ENCODE measurements around the gene CCR6.
A peak's percentile ranks its signal among the peaks of the same experiment; 100 is the strongest.
"Not testable (repeated sequence)": the region's sequence is repeated elsewhere in the genome, so short reads cannot be mapped to it uniquely, and the experiment has no call there.

Gene CCR6

GRCh38 chr6:167087857-167088354 is 35.0 kb upstream of the CCR6 start:
- DNase-seq (ENCODE audit: low read depth), result no peak
- no peak overlapping the region for H3K4me3 ChIP-seq (ENCODE audit: low read depth, low read length)
- no peak for TF ChIP-seq POLR2A (IDR thresholded peaks at IDR 0.05; ENCODE audit: extremely low read depth, insufficient read length)
- TF ChIP-seq CTCF (IDR thresholded peaks at IDR 0.05; ENCODE audit: low read depth, low read length), result no peak
- TF ChIP-seq, protein P1, sequence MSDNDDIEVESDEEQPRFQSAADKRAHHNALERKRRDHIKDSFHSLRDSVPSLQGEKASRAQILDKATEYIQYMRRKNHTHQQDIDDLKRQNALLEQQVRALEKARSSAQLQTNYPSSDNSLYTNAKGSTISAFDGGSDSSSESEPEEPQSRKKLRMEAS (IDR thresholded peaks at IDR 0.05; ENCODE audit: low read depth, low read length), result no peak
- no peak for TF ChIP-seq MYC (IDR thresholded peaks at IDR 0.05; ENCODE audit: low read depth, low read length)

DNA sequence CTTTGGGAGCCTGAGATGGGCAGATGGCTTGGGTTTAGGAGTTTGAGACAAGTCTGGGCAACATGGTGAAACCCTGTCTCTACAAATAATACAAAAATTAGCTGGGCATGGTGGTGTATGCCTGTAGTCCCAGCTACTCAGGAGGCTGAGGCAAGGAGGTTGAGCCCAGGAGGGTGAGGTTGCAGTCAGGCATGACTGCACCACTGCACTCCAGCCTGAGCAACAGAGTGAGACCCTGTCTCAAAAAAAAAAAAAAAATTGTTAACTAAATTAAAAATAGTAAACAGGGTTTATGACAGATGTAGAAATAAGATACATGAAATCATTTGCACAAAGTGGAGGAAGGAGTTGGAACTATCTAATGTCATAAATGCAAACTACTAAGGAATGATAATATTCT is 34.2 kb upstream of the CCR6 start:
- not testable (repeated sequence) for H3K4me3 ChIP-seq (ENCODE audit: low read depth, low read length); DNase-seq (ENCODE audit: low read depth)

DNA sequence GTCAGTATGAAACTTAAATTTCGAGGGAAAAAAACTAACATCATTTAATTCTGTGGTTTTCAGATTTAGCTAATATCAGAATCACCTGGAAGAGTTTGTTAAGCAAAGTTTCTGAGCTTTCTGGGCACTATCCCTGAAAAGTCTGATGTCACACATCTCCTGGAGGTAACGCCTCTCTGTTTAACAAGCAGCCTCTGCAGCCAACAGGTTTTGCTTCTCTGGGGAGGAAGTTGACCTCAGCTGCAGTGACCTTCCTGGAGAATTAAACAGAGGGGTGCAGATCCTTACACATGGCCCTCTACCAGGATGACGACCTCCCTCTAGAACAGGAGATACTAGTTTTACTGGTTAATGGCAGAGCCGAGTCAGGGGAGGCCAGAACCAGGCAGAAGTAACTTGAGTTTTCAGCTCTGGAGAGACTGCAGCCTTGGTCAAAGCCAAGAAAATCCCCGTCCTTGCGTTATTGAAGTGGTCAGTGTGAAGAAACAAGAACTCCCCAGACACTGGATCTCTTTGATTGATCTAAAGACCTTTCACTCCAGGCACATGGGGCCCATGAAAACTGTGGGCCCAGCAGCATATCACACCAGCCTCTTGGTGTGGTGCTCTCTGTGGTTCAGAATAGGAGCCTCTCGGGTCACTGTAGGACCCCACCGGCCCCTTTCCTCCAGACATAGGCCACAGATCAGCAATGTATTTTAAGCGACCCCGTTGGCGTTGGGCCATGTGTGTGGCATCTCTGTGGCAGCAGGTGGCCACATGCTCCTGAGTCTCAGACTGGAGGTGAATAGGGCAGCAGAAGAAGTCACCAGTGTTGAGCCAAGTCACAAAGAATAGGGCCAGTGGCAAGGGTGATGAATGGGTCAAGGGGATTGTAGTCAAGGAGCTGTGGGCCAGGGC is 33.4 kb upstream of the CCR6 start:
- no peak overlapping the region for H3K4me3 ChIP-seq (ENCODE audit: low read depth, low read length)
- TF ChIP-seq CTCF (IDR thresholded peaks at IDR 0.05; ENCODE audit: low read depth, low read length) (no peak), POLR2A (IDR thresholded peaks at IDR 0.05; ENCODE audit: extremely low read depth, insufficient read length) (no peak), MYC (IDR thresholded peaks at IDR 0.05; ENCODE audit: low read depth, low read length) (no peak)
- TF ChIP-seq, protein P1 (IDR thresholded peaks at IDR 0.05; ENCODE audit: low read depth, low read length), result no peak
- DNase-seq (ENCODE audit: low read depth), result no peak

GRCh38 chr6:167090171-167090570 is 32.7 kb upstream of the CCR6 start:
- no peak for TF ChIP-seq MYC (IDR thresholded peaks at IDR 0.05; ENCODE audit: low read depth, low read length)
- TF ChIP-seq, protein P1 (IDR thresholded peaks at IDR 0.05; ENCODE audit: low read depth, low read length), result no peak
- no peak for TF ChIP-seq CTCF (IDR thresholded peaks at IDR 0.05; ENCODE audit: low read depth, low read length)
- TF ChIP-seq POLR2A (IDR thresholded peaks at IDR 0.05; ENCODE audit: extremely low read depth, insufficient read length), result no peak
- H3K4me3 ChIP-seq (ENCODE audit: low read depth, low read length), result no peak overlapping the region
- DNase-seq (ENCODE audit: low read depth), result peak; percentile 37

- DNase-seq (ENCODE audit: low read depth), result peak; percentile 77
- TF ChIP-seq, protein P1 (IDR thresholded peaks at IDR 0.05; ENCODE audit: low read depth, low read length), result no peak
- TF ChIP-seq CTCF (IDR thresholded peaks at IDR 0.05; ENCODE audit: low read depth, low read length) (no peak), MYC (IDR thresholded peaks at IDR 0.05; ENCODE audit: low read depth, low read length) (no peak), POLR2A (IDR thresholded peaks at IDR 0.05; ENCODE audit: extremely low read depth, insufficient read length) (no peak)
- no peak overlapping the region for H3K4me3 ChIP-seq (ENCODE audit: low read depth, low read length)
These were observed 31.7 kb upstream of the CCR6 start for GRCh38 chr6:167091026-167091804.

DNA sequence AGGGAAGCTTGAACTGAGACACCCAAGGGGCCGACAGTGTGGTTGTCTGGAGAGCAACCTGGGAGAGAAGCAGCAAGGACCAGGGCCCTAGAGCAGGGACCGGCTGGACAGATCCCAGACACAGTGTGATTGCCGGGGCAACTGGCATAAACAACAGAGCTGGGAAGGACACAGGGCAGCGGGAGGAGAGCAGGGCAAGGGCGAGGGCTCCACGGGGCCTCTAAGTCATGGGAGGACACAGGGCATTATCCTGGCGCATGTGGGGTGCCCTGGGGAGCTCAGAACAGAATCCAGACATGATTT is 31.1 kb upstream of the CCR6 start:
- TF ChIP-seq MYC (IDR thresholded peaks at IDR 0.05; ENCODE audit: low read depth, low read length) (no peak), POLR2A (IDR thresholded peaks at IDR 0.05; ENCODE audit: extremely low read depth, insufficient read length) (no peak), CTCF (IDR thresholded peaks at IDR 0.05; ENCODE audit: low read depth, low read length) (no peak)
- TF ChIP-seq, protein P1 (IDR thresholded peaks at IDR 0.05; ENCODE audit: low read depth, low read length), result no peak
- no peak overlapping the region for H3K4me3 ChIP-seq (ENCODE audit: low read depth, low read length)
- no peak for DNase-seq (ENCODE audit: low read depth)
